ENCODE data around the gene ATF6.

Gene ATF6

DNA sequence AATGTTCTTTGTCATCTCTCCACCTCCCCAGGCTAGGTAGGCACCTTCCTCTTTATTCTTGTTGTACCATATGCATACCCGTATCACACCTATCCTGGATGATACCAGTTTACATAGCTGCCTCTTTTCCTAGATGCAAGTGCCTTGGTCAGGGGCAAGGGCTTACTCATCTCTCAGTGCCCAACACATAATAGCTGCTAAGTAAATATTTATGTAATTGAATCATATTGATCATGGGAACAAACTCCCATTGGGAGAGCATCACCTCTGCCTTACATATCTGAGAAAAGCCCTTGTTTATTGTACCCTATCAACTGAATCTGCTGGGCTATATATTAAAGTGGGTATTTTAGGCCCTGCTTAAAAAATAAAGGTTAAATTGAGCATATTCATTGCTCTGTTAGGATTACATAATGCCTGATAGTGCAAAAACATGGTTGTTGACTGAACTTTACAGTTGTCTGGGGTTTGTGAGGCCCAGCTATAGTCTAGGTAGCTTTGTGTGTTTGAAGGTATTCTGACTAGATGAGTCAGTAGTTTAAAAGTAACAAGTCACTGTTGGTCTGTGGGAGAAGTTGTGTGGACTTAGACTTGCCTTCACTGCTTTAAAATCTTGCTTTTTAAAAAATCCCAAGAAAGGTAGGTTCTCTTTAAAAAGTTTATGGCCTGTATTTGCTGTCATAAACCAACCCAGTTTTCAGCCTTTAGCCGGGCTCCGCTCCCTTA, 174.9 kb downstream of the ATF6 start:
- DNase-seq (ENCODE audit: low read depth, low spot score): no peak

DNA sequence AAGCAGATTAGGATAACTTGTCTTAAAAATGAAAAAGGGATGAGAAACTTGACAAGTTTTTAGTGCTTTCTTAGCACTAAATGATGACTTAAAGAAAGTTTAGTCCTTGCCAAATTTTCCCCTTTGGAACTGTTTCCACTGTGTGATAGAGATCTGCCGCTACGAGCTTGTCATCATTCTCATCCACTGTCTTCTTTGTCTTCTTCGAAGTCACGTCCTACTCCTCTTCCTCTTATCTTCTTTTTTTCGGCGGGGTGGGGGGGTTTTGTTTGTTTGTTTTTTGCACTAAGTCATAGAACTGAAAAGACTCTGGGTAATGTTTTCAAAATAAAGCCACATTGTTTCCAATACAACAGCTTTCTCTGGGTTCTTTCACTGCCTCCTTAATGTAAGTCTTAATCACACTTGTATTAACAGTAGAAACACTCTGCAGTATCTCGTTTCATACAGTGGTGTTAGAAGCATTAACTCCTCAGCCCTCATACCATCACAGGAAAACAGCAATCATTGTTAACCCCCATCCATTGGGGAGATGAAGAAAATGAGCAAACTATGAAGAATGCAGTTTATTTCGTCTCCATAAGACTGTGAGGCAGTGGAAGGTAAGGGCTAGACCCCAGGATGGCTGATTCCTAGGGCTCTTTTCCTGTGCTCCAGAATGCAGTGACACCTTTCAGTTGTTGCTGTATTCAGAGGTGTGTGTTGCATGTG, 175.8 kb downstream of the ATF6 start:
- no peak for DNase-seq (ENCODE audit: low read depth, low spot score)

DNA sequence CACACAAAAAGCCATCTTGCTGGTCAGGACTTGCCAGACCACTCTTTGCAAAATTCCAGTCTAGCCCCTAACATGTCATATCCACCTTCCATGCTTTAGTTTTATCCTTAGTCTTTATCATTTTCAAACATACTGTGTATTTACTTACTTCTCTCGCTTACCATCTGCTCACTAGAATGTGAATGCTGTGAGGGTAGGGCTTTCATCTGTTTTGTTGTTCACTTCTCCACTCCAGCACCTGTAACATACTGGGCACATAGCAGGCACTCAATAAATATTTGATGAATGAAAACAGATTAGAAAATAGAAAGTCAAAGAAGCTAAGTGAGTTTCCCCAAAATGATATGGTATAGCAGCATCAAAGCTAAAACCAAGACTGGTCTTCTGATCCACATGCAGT, 177.6 kb downstream of the ATF6 start:
- DNase-seq (ENCODE audit: low read depth, low spot score): no peak

DNA sequence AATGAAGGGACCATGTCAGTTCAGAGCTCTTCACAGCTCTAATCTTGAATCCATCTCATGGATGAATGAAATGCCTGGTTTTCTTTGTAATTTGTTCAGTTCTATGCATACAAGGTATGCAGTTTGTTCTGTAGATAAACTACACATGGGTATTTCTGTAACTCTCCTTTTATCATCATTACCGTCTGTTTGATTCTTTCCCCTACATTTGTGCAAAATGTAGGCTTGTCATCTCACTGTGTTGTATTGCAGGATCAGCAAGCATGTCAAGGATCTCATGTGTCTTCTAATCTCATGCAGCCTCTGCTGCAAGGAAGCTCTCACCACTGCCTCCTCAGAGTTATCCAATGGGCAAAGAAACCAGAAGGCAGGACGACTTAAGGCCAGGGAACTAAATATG, 178.3 kb downstream of the ATF6 start:
- DNase-seq (ENCODE audit: low read depth, low spot score): no peak

DNA sequence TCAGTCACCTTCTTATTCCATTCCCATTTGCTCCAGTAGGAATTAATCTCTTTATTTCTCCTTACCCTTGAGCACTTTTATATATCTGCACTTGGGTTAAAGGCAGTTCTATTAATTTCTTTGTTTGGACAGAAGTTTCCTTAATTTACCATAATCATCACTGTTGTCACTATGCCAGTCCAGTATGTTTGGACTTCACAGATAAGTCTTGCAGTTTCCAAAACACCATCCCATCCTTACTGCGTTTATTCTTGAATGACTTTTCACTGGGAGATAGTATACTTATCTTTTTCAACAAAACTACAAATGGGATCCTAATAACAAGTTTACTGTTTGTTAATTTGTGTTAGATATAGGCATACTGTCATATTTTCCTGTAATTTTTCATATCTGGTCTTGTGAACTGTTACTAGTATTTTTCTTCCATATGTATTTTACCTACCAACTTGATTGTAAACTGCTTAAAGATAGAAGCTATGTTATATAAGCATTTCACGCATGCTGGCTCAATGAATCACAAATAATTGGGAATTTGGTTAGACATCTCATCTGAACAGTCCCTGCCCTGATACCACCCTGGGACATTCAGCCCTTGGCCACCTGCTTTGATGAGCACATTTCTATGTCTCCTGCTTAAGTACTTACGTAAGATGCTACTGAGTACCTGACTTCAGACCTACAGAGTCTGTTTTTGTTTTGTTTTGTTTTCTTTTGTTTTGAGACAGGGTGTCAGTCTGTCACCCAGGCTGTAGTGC, 179.4 kb downstream of the ATF6 start:
- DNase-seq (ENCODE audit: low read depth, low spot score): no peak

DNA sequence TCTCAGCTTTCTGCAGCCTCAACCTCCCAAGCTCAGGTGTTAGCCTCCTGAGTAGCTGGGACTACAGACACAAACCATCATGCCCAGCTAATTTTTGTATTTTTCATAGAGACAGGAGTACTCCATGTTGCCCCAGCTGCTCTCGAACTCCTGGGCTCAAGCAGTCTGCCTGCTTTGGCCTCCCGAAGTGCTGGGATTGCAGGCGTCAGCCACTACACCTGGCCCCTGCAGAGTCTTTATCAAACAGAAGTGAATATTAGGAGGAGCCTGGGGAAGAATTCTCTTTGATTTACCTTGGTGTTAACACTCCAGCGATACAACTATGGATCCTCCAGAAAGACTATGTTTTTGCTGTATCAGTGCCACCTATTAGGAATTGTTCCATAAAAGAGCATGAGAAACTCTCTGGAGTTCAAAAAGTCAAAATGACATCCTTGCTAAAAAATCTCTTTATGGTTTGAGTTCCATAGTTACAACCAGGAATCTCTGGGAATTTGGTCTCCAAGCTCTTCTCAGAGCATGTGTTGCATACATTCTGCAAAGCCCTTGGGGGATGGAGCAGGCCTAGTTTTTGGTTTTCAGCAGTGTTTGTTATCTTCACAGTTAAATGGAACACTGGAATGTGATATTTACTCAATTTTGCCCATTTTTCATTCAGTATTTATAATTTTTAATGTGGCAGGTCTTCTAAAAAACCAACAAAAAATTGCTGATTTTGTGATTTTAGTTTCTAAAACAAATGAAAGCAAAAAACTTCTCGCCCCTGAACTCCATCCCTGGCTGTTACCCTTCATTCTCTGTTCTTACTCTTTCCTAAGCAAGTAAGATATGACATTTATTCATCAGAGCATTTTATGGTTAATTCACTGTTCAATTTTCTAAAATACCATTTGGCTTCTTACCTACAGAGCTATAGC, 180.2 kb downstream of the ATF6 start:
- no peak for DNase-seq (ENCODE audit: low read depth, low spot score)

DNA sequence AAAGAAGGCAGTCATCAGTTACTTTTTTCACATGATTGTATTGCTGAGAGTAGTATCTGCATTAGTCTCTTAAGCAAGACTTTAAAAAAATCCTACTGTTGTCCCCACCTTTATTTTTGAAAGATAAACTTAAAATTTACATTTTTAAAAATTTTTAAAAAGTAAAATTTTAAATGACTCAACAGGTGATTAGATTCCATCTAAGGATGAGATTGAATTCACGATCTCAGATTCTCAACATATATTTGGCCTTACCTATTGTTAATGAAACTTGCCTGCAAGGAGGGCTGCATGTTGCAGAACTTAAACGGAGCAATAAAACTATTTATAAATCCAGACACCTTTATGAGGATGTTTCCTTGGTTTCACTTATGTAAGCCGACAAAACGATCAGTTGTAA, 182.3 kb downstream of the ATF6 start:
- no peak for DNase-seq (ENCODE audit: low read depth, low spot score)

DNA sequence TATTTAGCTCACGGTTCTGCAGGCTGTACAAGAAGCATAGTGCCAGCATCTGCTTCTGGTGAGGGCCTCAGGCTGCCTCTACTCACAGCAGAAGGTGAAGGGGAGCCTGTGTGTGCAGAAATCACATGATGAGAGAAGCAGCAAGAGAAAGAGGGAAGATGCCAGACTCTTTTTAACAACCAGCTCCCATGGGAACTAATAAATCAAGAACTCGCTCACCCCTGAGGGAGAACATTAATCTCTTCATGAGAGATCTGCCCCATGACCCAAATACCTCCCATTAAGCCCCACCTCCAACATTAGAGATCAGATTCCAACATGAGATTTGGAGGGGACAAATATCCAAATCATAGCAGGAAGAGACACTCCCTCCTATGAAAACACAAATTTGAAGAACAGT, 183.4 kb downstream of the ATF6 start:
- DNase-seq (ENCODE audit: low read depth, low spot score): no peak

DNA sequence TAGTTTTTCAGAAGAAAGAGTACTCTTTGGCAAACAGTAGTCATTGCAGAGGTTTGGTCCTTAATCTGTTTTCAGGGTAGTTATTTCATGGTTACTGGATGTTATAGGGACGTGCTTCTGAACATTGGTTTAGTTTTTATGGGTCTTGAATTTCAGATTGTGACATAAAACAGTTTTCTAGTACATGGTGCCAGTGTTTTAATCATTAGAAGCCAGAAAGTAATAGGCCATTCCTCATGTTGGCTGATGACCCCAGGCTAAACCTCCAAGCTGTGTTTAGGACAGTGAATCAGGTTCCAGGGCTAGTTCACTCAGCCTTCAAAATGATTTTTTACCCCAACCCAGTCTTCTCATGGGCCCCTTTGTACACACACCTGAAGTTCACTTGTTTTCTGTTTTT, 184.3 kb downstream of the ATF6 start:
- no peak for DNase-seq (ENCODE audit: low read depth, low spot score)

DNA sequence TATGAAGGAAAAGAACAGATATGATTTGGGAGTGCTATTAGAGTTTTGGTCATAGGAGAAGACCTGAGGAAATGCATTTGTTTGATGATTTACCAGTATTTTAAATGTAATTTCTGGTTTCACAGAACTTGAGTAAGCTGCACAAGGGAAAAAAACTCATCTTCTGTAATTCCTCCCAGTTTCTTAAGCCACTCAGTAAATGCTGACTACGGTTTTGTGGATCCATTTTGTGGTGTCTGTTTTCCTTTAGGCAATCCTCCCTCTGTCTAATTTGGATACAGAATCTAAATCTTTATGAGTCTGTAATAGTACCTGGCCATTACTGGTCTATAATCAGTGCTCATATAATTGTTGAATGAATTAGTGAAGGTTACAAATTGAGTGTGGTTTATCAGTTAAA, 185.5 kb downstream of the ATF6 start:
- DNase-seq (ENCODE audit: low read depth, low spot score): no peak

DNA sequence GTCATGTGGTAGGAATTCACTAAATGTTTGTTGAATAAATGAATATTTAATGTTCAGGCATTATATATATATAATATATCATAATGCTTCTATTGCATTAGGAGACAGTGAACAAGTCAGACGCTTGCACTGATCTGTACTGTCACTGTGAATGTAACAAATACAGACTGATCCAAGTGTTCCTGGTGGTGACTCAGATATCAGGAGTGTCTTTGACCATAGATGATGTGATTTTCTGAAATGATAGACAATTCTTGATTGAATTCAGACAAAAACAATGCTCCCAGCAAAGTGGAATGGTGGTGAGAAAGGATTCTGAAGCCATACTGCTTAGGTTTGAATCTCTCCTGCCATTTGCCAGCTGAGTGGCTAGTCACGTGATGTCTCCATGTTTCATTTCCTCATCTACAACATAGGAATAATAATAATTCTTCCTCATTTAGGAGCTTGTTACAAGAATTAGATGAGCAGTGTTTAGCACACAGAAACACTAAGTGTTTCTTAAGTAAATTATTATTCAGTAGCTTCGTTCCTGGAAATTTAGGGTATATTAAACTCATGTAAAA, 186.6 kb downstream of the ATF6 start:
- DNase-seq (ENCODE audit: low read depth, low spot score): no peak

DNA sequence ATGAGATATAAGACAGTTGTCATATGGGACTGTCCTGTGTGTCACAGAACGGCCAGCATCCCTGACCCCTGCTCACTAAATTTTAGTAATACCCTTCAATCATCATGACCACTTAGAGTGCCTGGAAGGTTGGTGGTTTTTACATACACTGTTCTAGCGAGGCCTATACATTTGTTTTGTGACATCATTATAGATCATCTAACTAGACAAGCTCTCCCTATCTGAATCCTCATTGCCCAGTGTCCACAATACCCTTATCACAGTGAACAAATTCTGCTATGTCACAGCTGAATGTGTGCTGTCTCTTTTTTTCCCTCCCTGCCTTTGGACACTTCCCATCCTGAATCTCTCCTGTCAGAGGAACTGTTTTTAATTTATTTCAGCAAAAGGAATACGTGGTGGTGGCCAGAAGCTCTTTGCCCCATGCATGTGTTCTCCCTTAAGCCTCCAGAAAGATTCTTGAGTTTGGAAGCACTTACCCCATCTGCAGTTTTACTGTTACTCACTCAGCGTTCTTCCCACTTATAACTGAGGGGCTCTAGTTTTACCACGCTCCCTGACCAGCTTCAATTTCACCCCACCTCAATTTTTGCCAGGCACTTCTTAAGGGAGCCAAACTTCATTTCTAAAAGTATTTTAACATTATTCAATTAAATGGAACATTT, 187.3 kb downstream of the ATF6 start:
- no peak for DNase-seq (ENCODE audit: low read depth, low spot score)

DNA sequence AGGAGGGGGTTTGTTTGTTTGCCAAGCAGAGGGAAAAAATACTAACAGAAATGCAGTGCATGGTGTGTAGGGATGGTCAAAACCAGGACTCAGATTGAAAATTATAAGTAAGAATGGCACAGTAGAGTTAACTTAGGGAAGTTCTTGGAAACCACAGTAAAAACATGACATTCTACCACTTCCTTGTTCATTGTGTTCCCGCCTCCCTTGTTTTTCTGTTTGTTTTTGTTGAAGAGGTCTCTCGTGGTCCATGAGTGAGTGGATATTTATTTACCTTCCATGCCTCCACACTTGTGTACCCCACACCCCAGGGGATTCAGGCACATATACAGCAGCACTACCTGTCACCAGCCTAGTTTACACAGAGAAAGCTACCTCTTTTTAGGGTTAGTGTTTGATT, 187.9 kb downstream of the ATF6 start:
- DNase-seq (ENCODE audit: low read depth, low spot score): no peak

DNA sequence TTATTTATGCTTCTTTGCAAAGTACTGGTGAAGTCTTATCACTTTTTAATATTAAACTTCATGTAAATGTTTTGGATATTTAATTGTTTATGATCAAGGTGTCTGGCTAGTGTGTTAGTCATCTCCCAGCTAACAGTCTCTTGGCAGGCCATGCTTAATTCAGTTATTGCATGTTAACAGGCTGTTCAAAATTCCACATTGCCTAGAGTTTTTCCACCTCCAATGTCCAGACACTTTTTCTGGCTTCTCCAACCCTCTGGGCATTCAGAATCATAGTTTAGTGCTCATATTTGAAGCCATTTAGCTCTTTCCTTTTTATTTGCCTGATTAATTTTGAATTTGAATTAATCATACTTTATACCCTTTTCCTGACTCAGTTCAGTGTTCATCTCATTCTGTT, 188.3 kb downstream of the ATF6 start:
- no peak for DNase-seq (ENCODE audit: low read depth, low spot score)

DNA sequence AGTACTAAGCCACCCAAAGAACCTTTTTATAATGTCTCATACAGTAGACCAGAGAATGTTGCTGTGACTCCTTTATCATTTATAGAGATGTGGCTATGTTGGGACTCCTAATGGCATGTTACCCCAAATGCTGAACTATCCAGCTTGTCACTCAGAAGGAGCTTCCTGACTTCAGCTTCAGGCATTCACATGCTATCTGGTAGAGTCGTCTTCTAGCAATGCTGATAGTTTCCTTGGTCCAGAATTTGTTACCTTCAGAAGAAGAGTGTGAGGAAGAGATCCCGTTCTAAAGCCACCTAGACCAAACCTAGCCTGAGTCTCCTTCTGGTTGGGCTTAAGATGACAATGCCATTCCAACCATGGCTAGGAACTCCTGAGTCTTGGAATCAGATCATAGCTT, 189.5 kb downstream of the ATF6 start:
- no peak for DNase-seq (ENCODE audit: low read depth, low spot score)

DNA sequence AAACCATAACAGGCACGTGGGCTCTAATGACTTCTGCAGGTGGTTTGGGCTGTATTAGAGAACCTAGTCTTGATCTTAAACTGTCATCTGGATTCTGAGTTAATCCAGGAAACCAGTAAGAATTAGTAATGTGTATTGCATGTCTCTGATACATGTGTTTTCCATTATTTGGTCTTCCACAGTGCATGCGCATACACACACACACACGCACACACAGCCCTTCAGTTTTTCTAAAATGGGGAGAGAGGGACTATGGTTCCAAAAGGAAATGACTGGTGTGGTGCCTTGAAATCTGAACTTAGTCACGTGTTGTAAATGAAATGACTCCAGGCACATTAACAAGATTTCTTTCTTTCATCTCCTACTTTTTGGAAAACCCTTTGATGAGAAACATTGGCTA, 190.0 kb downstream of the ATF6 start:
- no peak for DNase-seq (ENCODE audit: low read depth, low spot score)

DNA sequence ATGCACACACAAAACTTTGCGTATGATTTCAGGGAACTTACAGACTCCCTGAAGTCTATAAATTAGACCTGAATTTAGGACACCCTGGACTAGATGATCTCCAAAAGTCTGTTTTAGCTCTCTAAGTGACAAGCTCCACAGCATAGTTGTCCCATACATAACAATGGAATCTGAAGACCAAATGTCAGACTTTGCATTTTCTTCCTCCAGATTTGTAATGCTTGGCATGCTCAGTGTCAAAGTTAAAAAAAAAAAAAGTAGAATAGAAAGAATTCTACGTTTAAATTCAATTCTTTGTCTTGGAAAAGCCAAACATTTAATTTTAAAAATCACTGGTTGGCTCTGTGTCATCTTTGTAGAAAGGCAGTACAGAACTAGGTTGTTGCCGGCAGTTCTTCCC, 190.8 kb downstream of the ATF6 start:
- DNase-seq (ENCODE audit: low read depth, low spot score): no peak

DNA sequence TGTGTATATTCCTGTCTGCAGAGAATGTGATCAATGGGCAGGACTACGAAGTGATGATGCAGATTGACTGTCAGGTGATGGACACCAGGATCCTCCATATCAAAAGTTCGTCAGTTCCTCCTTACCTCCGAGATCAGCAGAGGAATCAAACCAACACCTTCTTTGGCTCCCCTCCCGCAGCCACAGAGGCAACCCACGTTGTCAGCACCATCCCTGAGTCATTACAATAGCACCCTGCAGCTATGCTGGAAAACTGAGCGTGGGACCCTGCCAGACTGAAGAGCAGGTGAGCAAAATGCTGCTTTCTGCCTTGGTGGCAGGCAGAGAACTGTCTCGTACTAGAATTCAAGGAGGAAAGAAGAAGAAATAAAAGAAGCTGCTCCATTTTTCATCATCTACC, 192.3 kb downstream of the ATF6 start:
- DNase-seq (ENCODE audit: low read depth, low spot score): no peak

DNA sequence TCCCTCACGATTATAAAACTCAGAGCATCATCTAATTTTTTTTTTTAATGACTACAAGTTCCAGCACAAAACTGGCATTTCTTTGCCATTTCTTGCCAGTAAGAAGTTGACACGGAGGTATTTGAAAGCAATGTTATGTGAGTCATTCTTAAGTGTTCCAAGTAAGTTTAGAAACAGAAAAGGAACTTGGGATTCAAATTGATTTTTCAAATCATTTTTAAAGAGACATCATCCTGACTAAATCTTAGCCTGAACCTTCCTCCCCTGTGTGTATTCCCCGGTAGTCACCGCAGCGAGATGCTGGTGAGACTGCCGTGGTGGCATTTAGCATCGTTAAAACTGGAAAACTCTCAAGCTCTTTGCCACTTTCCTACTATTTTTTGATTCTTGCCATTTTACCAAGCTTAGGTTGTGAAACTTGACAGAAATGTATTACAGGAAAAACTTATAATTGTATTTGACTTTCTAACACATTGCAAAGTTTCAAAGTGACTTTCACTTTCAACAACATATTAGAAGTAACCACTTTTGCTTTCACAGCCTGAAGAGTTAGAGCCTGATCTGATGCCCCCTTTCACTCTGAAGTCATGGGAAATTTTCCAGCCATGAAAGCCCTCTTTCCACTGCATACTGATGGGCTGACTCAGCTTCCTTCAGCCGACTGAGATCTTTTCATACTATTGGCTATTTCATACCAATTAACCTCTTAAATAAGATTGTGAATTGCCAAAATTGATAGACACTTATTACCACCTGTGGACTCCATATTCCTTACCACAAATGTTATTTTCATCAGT, 196.2 kb downstream of the ATF6 start:
- DNase-seq (ENCODE audit: low read depth, low spot score): peak; percentile 18

DNA sequence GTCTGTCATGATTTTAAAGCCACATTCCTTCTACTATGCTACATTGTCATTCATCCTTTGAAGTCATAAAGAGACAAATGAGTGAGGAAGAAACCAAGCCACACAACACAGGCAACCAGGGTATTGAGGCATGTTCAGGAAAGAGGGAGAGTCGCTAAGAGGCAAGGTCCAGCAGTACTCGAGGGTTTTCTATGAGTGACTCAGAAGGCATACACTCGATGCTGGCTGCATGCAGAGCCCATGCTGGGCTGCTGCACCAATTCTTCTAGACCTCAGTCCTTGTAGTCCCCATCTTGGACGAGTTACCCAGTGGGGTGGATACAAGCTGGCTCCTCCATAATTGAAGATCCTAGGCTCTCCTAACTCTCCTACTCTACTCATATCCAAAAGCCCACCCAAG, 199.9 kb downstream of the ATF6 start:
- DNase-seq (ENCODE audit: low read depth, low spot score): no peak

All from brain pericyte (primary cell).